ENCODE results near the gene NR3C2.

DNA sequence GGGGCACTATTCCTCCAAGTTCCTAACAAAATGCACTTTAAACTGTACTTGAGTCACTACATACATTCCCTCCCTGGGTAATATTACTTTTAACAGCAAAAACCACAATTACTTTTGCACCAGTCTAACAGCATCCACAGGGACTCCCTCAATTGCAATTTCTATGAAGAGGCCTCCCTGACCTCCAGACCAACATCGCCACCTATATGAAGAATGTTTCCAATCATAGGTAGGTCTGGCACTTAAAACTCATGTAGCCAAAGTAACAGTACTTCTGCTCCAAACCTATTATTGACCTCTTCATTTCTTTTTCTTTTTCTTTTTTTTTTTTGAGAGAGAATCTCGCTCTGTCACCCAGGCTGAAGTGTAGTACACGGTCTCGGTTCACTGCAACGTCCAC, 15.6 kb downstream of the NR3C2 start:
- TF ChIP-seq CTCF (IDR thresholded peaks at IDR 0.05) (no peak), YY1 (IDR thresholded peaks at IDR 0.05; ENCODE audit: low read depth) (no peak), MXI1 (IDR thresholded peaks at IDR 0.05; ENCODE audit: low read depth, low read length) (no peak), EP300 (IDR thresholded peaks at IDR 0.05; ENCODE audit: borderline replicate concordance in 1 of 2, low read depth in 1 of 2, low read length in 1 of 2) (no peak), NRF1 (IDR thresholded peaks at IDR 0.05; ENCODE audit: low read depth, low read length) (no peak), USF2 (IDR thresholded peaks at IDR 0.05; ENCODE audit: borderline replicate concordance, low read depth, low read length) (no peak), FOSL2 (IDR thresholded peaks at IDR 0.05; ENCODE audit: borderline replicate concordance, low read depth) (no peak), EZH2phosphoT487 (IDR thresholded peaks at IDR 0.05; ENCODE audit: borderline replicate concordance, low read depth) (no peak), SIN3A (IDR thresholded peaks at IDR 0.05; ENCODE audit: borderline replicate concordance, low read depth, low read length) (no peak), POLR2AphosphoS5 (IDR thresholded peaks at IDR 0.05; ENCODE audit: low read depth, low read length) (no peak), JUND (IDR thresholded peaks at IDR 0.05) (no peak), ZBTB33 (IDR thresholded peaks at IDR 0.05; ENCODE audit: borderline replicate concordance, low read depth) (no peak), ELF1 (IDR thresholded peaks at IDR 0.05) (no peak)

Data from SK-N-SH (cell line).